AG04449 (cell line): Measurements from ENCODE around the gene AIFM3.
A peak's percentile ranks its signal among the peaks of the same experiment; 100 is the strongest.

Source experiments
- CTCF ChIA-PET: fragments of 350-600 bp; formaldehyde crosslinking; extraction: SDS; loops from one replicate; lab custom pipeline; 2021; ENCODE audit warnings: antibody characterized with exemption; lab: Yijun Ruan, JAX
- POLR2A ChIA-PET: fragments of 400-600, 350-600 bp; formaldehyde crosslinking; extraction: SDS; loops from one replicate; lab custom pipeline; 2020; ENCODE audit warnings: antibody characterized with exemption, inconsistent platforms; lab: Yijun Ruan, JAX
- DNase-seq: peaks from one replicate; pipeline ENCODE4 v3.0.0-alpha.2; 2010; ENCODE audit warnings: low read depth, low spot score
- H3K4me3 ChIP-seq: 2 replicates; pipeline ENCODE4 v1.5.1; 2011; ENCODE audit warnings: low read depth, mild to moderate bottlenecking, control low read depth, low read length
- CTCF ChIP-seq: IDR thresholded peaks from one replicate; pipeline ENCODE4 v1.5.1; 2011; ENCODE audit warnings: mild to moderate bottlenecking, moderate library complexity, low read length, control low read depth, inconsistent platforms; ENCODE audit not compliant: insufficient read depth; ENCODE audit errors: missing control alignments

The AIFM3 gene

DNA sequence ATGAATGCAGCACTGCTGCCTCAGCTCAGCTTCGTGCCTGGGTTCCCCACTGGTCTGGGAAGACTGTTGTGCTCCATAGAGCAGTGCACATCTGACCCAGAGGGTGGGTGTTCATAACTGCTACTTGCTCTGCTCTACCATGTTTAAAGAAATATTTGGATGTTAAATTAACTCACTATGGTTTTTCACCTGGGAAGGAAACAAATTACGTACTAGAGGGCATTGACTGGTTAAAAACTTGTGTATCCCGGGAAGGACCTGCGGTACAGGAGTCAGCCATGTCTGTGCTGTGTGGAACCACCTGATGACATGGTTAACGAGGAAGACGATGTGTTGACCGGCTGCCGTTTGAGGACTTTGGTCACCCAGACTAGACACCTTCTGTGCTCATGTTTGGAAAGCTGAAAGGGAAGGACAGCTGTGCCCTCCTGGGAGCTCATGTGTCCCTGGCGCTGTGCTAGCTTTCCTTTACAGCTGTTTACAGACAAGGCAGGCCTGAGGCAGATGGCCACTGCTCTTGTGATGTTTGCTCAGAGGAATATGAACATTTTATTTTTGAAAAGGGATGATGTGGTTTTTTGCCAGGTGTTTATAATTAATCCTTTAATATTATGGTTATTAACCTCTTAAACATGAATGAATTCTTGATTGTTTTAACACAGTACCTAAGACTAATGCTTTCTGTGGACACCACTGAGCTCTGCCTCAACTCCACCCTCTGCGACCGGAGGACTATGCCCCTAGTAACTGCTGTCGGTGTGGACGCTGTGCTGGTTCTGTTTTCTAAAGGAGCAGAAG lies 14.3 kb upstream of the AIFM3 start:
- ChIA-PET POLR2A (no interaction called here), CTCF (interaction anchor here (1.2 to 7.1 kb wide), 8 partner anchors 9 to 72 kb away, joined by 3 to 54 read pairs (median 4); partner anchors contain the start of gene CRKL)
- no peak for TF ChIP-seq CTCF
- H3K4me3 ChIP-seq = no peak overlapping the region
- DNase-seq = no peak

GRCh38 chr22:20953342-20953608 lies 13.8 kb upstream of the AIFM3 start:
- ChIA-PET CTCF (interaction anchor here (1.2 to 7.1 kb wide), 8 partner anchors 8 to 72 kb away, joined by 3 to 54 read pairs (median 4); partner anchors contain the start of gene CRKL), POLR2A (no interaction called here)
- TF ChIP-seq CTCF = no peak
- no peak for DNase-seq
- no peak overlapping the region for H3K4me3 ChIP-seq

GRCh38 chr22:20953668-20954500 lies 13.2 kb upstream of the AIFM3 start:
- H3K4me3 ChIP-seq = no peak overlapping the region
- peak; percentile 19 for DNase-seq
- CTCF ChIA-PET = interaction anchor here (1.1 to 7.1 kb wide), 8 partner anchors 7 to 73 kb away, joined by 3 to 54 read pairs (median 4); partner anchors contain the start of genes CRKL and LZTR1
- TF ChIP-seq CTCF = no peak
- POLR2A ChIA-PET = no interaction called here

DNA sequence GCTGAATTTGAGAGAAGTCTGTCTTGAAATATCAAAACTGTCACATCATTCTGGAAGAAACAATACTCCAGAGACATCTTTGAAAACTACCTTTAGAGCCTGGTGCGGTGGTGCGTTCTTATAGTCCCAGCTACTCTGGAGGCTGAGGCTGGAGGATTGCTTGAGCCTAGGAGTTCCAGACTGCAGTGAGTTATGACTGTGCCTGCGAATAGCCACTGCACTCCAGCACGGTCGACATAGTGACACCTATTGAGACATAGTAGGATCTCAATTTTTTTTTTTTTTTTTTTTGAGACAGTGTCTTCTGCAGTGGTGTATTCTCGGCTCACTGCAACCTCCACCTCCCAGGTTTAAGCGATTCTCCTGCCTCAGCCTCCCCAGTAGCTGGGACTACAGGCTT lies 11.5 kb upstream of the AIFM3 start:
- POLR2A ChIA-PET = no interaction called here
- no peak for TF ChIP-seq CTCF
- DNase-seq = no peak
- no peak overlapping the region for H3K4me3 ChIP-seq
- CTCF ChIA-PET = interaction anchor here (1.6 to 8.9 kb wide), 3 partner anchors 16 to 70 kb away, joined by 5 to 80 read pairs (median 5); no protein-coding TSS in a partner anchor

DNA sequence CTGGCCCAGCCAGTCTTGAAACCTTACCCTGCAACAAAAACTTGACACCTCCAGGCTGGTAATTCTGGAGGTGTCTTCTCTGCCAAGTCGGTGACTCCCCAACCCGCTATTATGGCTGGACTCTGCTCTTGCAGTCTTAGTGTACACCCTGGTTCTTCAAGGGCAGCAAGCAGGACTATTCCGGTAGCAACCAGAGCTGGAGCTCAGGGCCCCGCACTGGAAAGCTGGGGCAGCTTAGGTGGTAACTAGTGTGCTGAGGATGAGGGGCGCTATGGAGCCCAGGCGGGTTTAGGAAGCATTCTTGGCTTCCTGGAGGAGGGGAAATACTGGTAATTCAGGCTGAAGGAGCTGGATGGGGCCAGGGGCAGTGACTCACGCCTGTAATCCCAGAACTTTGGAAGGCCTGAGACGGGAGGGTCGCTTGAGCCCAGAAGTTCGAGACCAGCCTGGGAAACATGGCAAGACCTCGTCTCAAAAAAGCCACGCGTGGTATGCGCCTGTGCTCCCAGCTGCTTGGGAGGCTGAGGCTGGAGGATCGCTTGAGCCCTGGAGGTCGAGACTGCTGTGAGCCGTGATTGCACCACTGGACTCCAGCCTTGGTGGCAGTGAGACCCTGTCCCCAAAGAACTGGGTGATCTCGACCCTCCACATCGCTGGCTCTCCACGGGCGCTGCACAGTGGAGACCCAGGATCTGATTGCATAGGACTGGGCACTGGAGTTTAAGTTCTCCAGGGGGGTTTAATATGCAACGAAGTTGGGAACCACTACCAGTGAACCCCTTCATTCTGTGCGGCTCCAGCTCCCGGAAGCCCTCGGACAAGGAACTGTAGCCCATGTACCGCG lies 10.6 kb upstream of the AIFM3 start:
- TF ChIP-seq CTCF = no peak
- no peak for DNase-seq
- H3K4me3 ChIP-seq = peak overlapping the region; percentile 62
- ChIA-PET CTCF (interaction anchor here (1.6 to 8.9 kb wide), 7 partner anchors 15 to 71 kb away, joined by 5 to 80 read pairs (median 6); partner anchors contain the start of genes CRKL and LZTR1), POLR2A (interaction anchor here (0.7 to 2.0 kb wide), 2 partner anchors 26 to 53 kb away, joined by 3 to 5 read pairs; partner anchors contain the start of gene LZTR1)
